HG03354 (cell line): ENCODE data around the gene IFRD2.
"Not testable (repeated sequence)": the region's sequence is repeated elsewhere in the genome, so short reads cannot be mapped to it uniquely, and the experiment has no call there.

Experiments used
- ATAC-seq: cut with Tn5 transposase; IDR thresholded peaks from one replicate; pipeline ENCODE4 v1.9.1; 2021; ENCODE audit warnings: mild to moderate bottlenecking; ENCODE audit not compliant: unreplicated experiment, poor library complexity, severe bottlenecking

Gene IFRD2

DNA sequence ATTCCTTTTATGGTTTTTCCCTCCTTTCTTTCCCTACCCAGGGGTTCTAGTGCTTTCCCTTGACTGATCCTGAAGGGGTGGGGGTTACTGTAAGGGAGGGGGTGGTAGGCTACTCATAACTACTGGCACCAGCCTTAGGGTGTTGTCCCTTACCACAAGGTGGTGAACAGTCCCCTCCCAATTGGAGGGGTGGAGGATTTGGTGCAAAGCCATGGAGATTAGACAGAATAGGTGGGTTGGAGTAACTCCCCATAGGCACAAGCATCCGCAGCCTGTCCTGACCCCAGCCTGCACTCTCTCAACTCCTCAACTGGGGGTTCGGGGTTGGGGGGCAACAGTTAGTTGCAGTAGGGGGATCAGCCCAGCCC is 32.9 kb upstream of the IFRD2 start:
- ATAC-seq = no peak

- no peak for ATAC-seq
Observed at GRCh38 chr3:50324351-50325112, 32.3 kb upstream of the IFRD2 start.

DNA sequence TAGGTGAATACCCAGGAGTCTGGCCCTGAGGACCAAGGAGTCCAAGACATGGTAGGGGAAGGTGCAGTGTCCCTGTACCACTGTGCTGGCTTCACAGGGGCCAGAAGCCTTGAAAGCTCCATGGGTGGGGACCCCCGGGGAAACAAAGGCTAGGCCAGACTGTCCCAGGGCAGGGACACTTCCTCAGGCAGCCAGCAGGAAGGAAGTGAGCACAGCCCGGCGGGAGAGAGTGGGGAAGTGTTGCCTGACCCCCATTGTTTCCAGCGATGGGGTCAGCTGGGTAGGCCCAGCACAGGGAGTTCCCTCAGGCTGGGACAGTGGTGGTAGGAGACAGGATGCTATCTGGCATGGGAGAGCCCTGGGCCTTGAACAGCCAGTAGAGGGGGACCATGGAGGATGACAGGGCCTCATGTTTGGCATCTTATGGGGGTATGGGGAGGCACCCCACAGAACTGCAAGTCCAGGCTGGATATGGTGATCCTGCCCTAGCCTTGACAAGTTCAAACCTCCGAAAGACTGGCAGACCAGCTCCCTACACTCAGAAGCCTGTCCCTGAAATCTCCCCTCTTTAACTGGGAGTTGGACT is 31.5 kb upstream of the IFRD2 start:
- no peak for ATAC-seq

DNA sequence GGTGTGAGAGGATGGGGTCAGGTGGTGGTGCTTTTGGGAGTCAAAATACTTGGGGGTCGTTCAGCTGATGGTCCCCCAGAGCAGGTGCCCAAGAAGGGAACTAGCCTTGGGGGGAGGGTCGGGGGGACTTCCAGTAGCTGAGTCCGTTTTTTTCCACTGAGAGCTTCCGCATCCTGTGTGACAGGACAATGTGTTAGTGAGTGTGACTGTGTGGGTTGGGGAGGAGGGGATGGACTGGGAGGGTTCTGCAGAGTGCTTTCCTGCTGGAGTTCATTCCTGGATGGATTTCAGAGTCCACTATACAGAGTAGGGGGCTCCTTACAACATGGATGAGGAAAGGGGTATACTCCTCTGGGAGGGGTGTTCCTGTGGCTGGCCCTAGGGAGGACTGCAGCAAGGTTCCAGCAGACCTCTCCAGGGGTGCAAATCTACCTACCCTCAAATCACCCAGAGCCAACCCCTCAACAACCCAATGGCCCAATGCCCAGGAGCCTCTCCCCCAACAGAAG is 30.9 kb upstream of the IFRD2 start:
- no peak for ATAC-seq

DNA sequence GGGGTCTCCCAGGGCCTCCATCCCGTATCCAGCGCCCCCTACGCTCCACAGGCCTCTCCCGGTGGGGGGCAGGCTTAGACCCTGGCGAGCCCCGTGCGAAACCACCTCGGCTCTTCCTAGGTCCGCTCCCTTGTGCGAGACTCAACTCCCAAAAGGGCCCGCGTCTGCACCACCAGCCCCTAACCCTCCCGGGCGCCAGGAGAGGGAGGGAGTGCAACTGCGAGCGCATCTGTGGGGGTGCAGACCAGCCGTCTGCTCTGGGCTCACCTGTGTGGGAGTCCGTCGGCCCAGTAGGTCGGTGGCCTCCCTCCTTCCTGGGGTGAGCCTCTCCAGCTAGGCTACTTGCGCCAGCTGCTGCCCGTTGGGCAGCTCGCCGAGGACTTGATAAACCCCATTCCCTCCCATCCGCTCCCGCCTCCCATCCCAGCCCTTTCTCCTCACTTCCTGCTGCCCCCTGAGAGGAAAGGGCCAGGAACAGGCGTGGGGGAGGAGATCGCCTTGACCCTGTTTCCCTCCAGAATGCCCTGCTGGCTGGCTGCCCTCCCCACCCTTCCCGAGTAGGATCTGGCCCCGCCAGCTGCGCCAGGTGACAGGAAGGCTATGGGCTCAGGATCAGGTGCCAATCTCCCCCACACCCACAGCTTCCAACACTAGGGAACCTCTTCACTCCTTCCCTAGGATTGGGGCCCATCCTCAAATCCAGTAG is 30.3 kb upstream of the IFRD2 start, which contains the start of gene HYAL2:
Gene HYAL2 (minus strand): TSS at position 360 of the 706 bp plus-strand sequence. CDS start 2,256 bp downstream, outside the sequence.
- no peak for ATAC-seq

DNA sequence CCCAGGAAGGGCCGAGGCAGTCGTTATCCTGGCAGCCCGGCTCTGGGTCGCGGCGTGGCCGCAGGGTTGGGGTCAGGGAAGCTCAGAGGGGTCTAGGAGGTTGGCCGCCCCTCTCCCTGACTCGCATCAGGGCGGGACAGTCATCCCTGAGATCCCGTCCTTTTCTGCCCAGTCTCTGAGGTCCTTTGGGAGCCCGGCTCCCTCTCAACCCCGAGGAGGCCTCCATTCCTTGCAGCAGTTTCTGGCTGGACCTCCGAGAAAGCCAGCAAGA is 29.8 kb upstream of the IFRD2 start:
- no peak for ATAC-seq

DNA sequence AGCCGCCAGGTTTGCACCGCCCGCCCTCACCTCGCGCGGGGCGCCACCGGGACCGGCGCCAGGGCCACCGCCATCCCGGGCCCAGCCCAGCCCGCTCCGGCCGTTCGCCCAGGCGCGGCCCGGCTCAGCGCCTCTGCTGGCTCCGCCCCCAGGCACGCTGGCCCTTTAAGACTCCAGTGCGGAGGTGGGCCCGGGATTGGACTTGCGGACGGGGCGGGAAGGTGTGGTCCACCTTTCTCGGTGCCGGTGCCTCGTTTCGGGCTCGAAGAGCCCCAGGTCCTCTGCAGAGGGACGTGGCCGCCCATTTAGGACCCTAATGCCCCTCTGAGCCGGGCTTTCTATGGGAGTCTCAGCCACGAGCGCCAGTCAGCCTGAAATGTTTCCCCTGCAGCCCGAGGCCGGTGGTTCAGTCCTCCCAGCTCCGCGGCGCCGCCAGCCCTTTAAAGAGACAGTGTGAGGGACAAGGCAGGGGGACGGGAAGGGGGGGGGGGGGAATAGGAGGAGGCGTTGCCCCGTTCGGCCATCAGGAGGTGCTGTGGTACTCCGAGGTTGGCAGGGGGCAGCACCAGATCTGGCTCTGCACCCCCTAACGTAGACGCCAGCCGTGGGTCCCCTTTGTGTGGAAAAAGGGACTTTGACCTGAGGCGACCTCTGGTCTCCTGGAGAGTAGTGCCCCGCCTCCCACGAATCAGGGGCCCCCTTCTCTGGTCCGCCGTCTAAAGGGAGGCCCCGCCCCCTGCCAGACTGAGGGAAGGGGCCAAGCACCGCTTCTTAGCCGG is 29.3 kb upstream of the IFRD2 start:
- ATAC-seq = peak; percentile 82

DNA sequence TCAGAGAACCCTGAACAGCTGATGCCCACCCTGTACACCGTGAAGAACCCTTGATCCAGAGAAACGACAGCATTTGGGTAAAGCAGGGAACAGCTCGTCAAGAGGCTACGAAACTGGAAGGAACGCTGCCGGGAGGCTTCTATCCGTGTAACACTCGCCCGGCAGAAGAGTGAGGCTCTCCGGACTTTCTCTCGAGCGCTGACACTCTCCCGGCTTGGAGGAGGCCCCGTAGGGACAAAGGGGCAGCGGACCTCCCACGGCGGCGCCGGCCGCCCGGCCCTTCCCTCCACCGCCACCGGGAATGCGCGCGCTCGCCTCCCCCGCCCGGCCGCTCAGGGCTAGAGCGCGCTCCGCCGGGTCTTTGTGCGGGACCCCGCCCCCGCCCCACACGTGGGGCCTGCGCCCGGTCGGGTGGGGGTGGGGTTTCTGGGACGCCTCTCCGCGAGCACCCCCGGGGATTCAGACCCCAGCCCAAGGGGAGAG is 28.7 kb upstream of the IFRD2 start:
- peak; percentile 53 for ATAC-seq

DNA sequence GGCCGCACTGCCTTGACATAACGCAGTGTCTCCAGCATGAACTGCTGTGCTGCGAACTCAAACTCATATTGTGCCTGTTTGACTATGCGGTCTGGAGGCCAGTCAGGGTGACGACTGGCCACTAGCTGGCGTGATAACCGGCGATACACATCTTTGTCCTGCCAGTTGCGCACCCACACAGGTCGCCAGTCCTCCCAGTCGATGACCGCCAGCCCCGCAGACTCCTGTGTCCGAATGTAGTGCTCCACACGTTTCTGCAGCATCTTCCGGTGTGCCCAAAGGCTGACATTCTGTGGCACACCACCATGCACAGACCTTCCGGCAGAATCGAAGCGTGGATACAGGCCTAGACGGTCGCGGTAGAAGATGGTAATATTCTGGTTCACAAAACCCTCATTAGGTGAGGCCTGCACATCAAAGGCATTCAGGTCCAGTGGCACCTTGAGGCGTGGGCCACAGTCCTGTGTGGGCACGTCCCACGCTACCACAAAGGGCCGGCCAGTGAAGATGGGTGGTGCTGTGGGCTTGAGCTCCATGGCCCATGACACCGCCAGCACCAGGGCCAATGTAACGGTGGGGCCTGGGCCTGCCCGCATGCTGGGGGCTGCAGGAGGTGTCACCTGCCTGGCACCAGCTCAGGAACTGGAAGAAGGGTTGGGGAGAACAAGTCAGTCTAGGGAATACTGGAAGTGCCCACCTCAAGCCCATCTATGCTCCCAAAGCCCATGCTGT is 27.8 kb upstream of the IFRD2 start:
- no peak for ATAC-seq

- ATAC-seq = no peak
Observed at GRCh38 chr3:50319181-50319893, 27.1 kb upstream of the IFRD2 start.

DNA sequence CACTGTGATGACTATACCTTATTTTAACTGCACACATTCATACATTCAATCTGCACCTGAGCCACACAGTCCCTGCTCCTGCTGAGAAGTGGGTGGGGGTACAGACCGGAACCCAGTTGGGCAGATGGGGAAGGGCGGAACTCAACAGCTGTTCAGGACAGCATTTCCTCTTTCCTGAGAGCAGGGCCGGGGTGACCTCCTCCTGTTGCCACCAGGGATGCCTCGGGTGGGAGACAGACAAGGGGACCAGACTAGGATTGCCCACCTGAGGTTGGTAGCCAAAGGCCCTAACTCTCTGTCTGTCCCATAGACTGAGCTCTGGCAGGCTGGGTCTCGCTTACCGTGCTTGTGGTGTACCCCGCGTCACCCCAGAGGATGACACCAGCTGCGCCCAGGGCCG is 26.4 kb upstream of the IFRD2 start:
- ATAC-seq = no peak

DNA sequence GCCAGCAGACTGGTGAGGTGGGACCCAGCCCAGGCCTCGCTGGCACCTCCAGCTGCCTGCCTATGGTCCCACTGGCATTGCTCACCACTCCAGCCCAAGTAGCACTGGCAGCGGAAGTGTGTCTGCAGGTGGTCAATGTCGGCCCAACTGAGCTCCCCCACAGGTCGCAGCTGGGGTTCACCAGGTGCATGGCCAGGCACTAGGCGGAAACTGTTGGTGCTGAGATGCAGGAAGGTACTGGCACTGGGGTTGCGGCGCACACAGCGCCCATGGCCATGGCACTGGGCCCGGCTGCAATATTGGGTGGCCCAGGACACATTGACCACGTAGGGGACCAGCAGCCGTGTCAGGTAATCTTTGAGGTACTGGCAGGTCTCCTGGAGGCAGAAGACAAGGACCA is 25.9 kb upstream of the IFRD2 start:
- no peak for ATAC-seq

- ATAC-seq = no peak
Observed at GRCh38 chr3:50317300-50317699, 25.1 kb upstream of the IFRD2 start.

DNA sequence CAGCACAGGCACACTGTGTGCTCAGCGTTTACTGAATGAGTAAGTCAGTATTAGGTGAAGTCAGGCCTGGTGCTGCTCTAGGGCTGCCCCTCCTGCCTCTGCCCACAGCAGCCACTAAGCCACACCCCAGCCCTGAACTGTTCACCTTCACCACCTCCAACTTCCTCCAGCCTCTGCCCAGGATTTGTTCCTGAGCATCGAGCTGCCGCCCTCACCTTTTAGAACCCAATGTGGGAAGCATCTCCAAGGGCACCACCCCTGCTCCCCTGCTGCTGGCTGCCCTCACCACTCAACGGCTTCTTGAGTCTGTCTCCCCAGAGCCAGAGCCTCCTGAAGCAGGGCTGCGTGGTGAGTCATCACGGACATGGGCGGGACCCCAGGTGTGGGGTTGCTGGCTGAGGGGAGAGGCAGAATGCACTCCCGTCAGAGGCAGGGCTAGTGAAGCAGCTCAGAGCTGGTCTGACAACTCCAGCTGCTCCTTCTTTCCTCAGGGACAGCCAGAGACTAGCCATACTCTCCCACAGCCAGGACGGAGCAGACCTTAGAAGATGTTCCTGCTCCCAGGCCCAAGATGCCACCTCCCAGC is 24.5 kb upstream of the IFRD2 start:
- ATAC-seq = no peak

- no peak for ATAC-seq
Observed at GRCh38 chr3:50314816-50315215, 22.6 kb upstream of the IFRD2 start.

- ATAC-seq = no peak
Observed at GRCh38 chr3:50314342-50314741, 22.1 kb upstream of the IFRD2 start.

DNA sequence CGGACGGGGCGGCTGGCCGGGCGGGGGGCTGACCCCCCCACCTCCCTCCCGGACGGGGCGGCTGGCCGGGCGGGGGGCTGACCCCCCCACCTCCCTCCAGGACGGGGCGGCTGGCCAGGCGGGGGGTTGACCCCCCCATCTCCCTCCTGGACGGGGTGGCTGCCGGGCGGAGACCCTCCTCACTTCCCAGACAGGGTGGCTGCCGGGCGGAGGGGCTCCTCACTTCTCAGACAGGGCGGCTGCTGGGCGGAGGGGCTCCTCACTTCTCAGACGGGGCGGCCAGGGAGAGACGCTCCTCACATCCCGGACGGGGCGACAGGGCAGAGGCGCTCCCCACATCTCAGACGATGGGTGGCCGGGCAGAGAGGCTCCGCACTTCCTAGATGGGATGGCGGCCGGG is 19.8 kb upstream of the IFRD2 start:
- not testable (repeated sequence) for ATAC-seq

GRCh38 chr3:50304601-50305000 is 12.4 kb upstream of the IFRD2 start:
- ATAC-seq = no peak
